IPS-15b (cell line): ENCODE data around the gene TOP3B.

Source experiments
- H3K27me3 ChIP-seq: one replicate; pipeline ENCODE4 v1.6.1; 2013; ENCODE audit warnings: low read length; ENCODE audit not compliant: control insufficient read depth, insufficient read depth
- H3K36me3 ChIP-seq: one replicate; pipeline ENCODE4 v1.6.1; 2013; ENCODE audit warnings: low read length; ENCODE audit not compliant: control insufficient read depth, insufficient read depth
- H3K4me1 ChIP-seq: one replicate; pipeline ENCODE4 v1.6.1; 2013; ENCODE audit warnings: mild to moderate bottlenecking, low read length; ENCODE audit not compliant: control insufficient read depth, insufficient read depth
- H3K4me3 ChIP-seq: one replicate; pipeline ENCODE4 v1.5.1; 2013; ENCODE audit warnings: low read depth, low read length
- H3K9ac ChIP-seq: one replicate; pipeline ENCODE4 v1.6.1; 2013; ENCODE audit warnings: low read depth, mild to moderate bottlenecking, low read length
- H3K9me3 ChIP-seq: one replicate; pipeline ENCODE4 v1.6.1; 2013; ENCODE audit warnings: mild to moderate bottlenecking, low read length; ENCODE audit not compliant: control insufficient read depth, insufficient read depth

TOP3B gene

DNA sequence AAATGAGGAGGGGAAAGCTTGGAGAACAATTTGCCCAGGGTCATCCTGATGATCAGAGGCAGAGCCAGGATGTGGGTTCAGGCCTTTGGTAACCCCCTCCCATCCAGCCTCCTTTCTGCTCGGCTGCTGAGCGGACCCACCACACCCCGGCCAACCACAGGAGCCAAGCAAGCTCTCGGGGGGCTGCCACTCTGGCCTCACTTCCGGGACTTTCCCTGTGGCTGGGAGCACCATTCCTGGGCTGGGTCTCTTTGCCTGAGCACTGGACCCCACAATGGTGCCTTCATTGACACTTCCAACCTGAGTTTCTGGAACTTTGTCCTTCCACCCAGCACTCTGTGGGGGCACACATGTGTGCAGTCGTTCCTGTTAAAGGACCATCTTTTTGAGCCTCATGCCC is 9.8 kb downstream of the TOP3B start:
- no peaks in the 10 kb centered on the region for H3K9me3 ChIP-seq
- H3K4me3 ChIP-seq: no peak overlapping the region
- no peak overlapping the region for H3K9ac ChIP-seq
- peaks cover 56% of the 10 kb centered on the region for H3K36me3 ChIP-seq
- no peaks in the 10 kb centered on the region for H3K4me1 ChIP-seq
- H3K27me3 ChIP-seq: no peaks in the 10 kb centered on the region

DNA sequence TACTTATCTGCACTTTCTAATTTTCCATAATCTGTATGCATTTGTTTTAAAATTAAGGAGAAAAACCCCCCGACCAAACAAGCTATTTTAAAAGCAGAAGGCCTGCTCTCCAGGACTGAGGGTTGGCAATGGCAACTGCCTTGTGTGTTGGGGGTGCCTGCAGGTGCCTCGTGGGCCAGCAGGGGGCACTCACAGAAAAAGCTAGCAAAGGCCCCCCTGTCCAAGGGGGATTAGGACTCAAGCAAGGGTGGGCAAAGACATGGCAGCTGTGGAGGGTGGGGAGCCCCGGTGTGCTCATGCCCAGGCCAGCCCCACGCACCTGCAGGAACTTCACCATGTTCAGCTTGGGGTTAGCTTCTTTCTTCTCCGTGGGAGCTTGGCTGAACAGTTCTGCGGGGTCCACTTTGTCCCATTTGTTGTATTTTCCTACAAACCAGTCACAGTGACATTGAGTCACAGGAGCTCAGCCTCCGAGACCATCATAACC is 10.3 kb downstream of the TOP3B start:
- Histone ChIP-seq H3K27me3 (no peaks in the 10 kb centered on the region), H3K9ac (no peak overlapping the region), H3K4me1 (no peaks in the 10 kb centered on the region), H3K36me3 (peaks cover 60% of the 10 kb centered on the region), H3K9me3 (no peaks in the 10 kb centered on the region), H3K4me3 (no peak overlapping the region)

DNA sequence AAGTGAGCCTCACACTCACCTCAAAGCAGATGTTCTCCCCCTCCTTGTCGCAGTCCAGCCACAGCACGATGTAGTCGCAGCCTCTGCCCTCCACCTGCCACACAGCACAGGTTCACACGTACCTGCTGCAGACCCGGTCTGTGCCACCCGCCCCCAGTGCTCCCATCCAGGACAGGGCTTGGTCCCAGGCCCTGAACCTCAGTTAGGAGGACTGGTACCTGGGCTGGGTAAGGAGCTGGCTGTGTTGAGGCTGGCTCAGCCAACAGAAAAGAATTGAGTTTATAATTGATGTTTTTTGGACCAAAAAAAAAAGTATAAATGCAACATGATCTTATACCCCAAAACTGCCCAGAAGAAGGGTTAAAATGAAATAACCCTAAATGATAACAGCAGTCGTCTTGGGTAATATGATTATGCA is 10.7 kb downstream of the TOP3B start:
- Histone ChIP-seq H3K4me1 (no peaks in the 10 kb centered on the region), H3K36me3 (peaks cover 65% of the 10 kb centered on the region), H3K9ac (no peak overlapping the region)

DNA sequence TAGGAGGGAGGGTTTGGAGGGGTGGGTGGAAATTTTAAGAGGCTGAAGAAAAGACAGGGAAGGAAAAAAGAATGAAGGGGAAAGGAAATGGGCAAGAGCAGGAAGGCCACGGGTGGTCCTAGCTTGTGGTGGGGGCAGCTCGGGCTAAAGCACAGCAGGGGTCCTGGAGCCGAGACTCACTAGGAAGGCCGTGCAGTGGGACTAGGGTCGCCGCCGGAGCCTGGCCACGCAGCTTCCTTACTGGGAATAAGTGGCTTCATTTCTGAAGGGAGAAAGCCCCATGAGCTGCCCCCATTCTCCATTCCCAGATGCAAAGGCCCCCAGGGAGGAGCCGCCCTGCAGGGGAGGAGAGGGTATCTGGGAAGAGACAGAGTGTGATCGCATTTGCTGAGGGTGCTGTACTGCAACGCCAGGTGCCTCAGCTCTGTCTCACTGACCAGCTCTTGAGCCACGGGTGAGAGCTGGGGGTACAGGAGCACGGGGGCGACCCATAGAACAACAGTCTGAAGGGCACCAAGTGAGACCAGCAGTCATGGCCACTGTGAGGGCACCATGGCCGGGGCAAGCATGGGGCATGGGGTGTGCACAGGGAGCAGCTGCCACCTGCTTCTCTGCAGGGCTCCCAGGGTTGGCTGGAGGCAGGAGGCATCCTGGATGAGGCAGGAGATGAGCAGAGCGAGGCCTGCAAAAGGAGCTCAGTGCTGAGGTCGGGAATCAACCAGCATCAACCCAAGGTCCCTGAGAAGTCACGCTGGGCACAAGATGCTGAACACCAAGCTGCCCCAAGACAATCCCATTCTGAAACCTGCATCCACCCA is 11.6 kb downstream of the TOP3B start:
- H3K4me3 ChIP-seq: no peak overlapping the region
- no peaks in the 10 kb centered on the region for H3K9me3 ChIP-seq
- H3K27me3 ChIP-seq: no peaks in the 10 kb centered on the region
- H3K36me3 ChIP-seq: peaks cover 69% of the 10 kb centered on the region
- no peaks in the 10 kb centered on the region for H3K4me1 ChIP-seq
- no peak overlapping the region for H3K9ac ChIP-seq

More for the DNA sequence above, 10.7 kb downstream of the TOP3B start:
- Histone ChIP-seq H3K9me3 (no peaks in the 10 kb centered on the region), H3K4me3 (no peak overlapping the region), H3K27me3 (no peaks in the 10 kb centered on the region)

DNA sequence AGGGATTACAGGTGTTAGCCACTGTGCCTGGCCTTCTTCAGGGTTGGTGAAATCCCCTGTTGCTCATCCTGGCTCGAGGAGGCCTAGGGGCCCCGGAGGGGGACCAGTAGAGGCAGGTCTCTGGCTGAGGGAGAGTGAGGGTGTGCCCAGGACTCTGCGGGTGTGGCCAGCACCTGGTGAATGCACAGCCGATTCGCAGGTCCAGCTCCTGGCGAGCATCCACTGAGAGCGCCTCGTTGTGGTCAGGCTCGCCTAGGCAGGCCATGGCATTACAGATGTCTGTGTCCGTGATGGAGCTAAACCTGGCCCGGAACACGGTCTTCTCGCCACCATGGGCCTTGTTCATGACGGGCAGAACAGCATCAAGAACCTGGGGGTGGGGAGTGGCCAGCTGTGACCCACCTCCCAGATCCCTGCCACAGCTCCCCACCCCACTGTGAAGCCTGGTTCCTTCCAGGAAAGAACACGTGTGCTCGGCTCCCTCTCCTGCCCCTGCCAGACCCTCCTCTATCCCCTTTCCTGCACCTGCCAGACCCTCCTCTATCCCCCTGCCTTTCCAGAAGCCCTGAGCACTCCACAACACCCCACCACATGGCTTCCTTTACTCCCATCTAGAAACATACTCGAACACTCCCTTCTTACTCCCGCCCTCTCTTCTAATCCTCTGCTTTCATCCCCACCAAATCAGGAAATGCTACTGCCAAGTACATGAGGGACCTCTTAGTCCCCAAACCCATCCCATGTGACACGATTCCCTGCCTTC is 12.4 kb downstream of the TOP3B start:
- Histone ChIP-seq H3K4me3 (no peak overlapping the region), H3K36me3 (peaks cover 74% of the 10 kb centered on the region), H3K4me1 (no peaks in the 10 kb centered on the region)

DNA sequence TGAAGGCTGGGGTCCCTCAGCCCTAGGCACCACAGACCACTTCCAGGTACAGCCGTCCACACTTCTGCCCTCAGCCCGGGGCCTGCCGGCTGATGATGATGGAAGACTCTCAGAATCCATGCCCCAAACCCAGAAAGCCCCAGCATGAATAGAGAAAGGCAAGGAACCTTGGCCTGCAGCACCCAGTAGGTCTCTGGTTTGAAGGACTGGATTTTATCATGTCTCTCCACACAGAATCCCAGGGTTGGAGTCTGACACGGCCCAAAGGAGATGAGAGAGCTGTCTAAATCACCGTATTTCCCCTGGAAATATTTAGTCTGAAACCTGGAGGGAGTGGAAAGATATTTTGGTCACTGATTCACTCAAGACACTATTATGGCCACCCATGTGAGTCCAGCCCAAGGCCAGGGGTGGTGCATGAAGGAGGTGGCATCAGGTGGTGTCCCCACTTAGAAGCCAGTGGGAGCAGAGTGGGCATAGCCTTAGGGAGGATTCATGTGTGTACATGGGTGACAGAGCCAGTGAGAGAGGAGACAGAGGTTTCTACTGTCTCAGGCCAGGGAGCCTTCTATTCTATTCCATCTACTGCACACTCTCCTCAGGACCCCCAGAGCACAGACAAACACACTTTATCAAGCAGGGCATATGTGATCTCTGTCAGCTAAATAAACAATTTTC is 14.0 kb downstream of the TOP3B start:
- Histone ChIP-seq H3K9ac (no peak overlapping the region), H3K4me1 (no peaks in the 10 kb centered on the region), H3K4me3 (no peak overlapping the region), H3K9me3 (no peaks in the 10 kb centered on the region), H3K27me3 (no peaks in the 10 kb centered on the region), H3K36me3 (peaks cover 75% of the 10 kb centered on the region)

More for the DNA sequence above, 12.4 kb downstream of the TOP3B start:
- Histone ChIP-seq H3K9me3 (no peaks in the 10 kb centered on the region), H3K9ac (no peak overlapping the region), H3K27me3 (no peaks in the 10 kb centered on the region)

DNA sequence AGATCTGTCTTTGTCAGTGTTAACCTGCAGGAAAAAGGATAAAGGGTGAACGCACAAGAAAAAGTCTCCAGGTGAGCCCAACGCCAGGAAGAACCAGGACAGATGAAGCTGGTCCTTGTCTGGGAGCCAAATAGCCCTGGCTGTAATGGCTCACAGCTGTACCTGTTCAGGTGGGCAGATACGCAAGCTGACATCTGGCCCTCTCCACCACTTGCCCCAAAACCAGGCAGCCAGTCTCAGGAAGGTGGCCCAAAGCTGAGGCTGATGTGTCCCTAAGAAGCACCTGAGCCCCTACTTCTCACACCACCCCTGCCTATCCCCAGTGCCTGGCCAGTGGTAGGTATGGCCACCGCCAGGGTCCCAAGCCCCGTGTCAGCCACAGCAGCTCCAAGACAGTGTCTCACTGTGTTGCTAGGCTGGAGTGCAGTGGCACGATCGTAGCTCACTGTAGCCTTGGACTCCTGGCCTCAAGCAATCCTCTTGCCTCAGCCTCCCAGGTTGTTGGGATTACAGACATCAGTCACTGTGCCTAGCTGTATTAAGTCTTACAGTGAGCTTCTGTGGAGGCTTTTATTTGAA is 14.8 kb downstream of the TOP3B start:
- Histone ChIP-seq H3K9ac (no peak overlapping the region), H3K27me3 (no peaks in the 10 kb centered on the region), H3K4me1 (no peaks in the 10 kb centered on the region), H3K4me3 (no peak overlapping the region), H3K9me3 (no peaks in the 10 kb centered on the region), H3K36me3 (peaks cover 73% of the 10 kb centered on the region)

DNA sequence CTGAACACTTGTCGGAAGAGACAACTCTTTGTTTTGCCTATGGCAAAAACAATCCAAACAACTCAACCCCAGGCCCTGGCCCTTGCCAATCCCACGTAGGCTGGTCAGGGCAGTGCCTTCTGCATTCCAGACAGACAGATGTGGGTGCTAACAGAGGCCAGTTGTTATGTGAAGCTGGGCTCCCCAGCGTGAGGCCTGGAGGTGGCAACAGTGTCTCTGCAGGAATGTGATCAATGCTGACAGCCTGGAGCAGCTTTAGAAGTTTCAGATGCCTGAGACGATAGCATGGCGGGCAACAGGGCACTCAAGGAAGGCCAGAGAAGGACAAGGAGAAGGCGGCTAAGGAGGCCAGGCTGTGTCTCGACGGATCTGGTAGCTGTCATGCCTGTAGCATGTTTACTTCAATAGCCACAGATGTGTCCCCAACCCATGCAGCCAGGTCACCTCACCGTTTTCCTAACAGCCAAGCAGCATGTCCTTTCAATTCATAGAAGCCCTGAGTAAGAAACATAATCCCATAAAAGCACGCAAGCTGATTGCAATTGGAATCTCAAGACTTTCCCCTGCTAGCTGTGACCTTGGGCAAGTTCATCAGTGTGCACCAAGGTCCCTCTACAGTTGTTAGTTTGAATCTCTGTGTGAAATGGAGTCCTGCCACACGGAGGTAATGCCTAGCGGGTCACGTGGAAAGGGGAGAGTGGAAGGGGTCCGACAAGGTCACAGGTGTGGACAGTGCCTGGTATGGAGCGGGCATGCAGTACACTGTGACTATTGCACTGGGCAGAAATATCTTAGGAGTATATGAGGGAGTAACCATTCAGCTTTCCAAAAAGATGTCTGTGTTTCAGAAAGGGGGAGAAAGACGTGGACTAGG is 15.7 kb downstream of the TOP3B start:
- Histone ChIP-seq H3K9ac (no peak overlapping the region), H3K36me3 (peaks cover 82% of the 10 kb centered on the region), H3K4me3 (no peak overlapping the region), H3K4me1 (no peaks in the 10 kb centered on the region), H3K9me3 (no peaks in the 10 kb centered on the region), H3K27me3 (no peaks in the 10 kb centered on the region)

DNA sequence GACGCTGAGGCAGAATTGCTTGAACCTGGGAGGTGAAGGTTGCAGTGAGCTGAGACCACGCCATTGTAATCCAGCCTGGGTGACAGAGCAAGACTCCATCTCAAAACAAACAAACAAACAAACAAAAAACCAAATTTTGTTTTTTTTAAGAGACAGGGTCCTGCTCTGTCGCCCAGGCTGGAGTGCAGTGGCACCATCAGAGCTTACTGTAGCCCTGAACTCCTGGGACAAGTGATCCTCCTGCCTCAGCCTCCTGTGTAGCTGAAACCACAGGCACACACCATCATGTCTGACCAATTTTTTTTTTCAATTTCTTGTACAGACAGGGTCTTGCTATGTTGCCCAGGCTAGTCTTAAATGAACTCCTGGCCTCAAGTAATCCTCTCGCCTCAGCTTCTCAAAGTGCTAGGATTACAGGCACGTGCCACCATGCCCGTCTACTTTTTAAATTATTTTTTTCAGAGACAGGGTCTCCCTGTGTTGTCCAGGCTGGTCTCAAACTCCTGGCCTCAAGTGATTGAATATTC is 16.8 kb downstream of the TOP3B start:
- no peak overlapping the region for H3K4me3 ChIP-seq
- no peaks in the 10 kb centered on the region for H3K27me3 ChIP-seq
- H3K36me3 ChIP-seq: peaks cover 82% of the 10 kb centered on the region
- no peaks in the 10 kb centered on the region for H3K9me3 ChIP-seq
- H3K9ac ChIP-seq: no peak overlapping the region
- H3K4me1 ChIP-seq: no peaks in the 10 kb centered on the region

DNA sequence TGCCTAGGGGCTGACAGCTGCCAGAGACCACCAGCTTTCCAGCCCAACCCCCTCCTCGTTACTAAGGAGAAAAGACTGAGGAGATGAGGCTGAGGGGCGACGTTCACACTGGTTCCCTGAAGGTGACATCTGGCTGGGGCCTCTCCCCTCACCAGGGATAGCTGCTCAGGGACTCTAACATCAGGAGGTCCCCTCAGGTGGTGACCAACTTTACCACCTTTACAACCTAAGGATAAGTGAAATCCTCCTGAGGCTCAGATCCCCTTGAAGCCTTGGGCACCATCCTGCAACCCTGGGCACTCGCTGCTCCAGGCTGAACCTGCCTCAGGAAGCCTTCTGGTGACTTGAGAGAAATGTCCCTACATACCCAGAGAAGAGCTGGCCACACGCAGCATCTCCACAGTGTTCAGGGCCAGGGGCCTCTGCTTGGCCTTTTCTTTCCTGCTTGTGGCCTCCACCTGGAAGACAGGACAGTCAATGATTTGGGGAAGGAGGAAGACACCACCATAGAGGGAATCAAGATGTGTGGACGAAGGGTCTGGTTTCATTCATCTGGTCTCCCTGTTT is 17.6 kb downstream of the TOP3B start:
- no peaks in the 10 kb centered on the region for H3K9me3 ChIP-seq
- no peaks in the 10 kb centered on the region for H3K27me3 ChIP-seq
- H3K4me3 ChIP-seq: no peak overlapping the region
- H3K4me1 ChIP-seq: no peaks in the 10 kb centered on the region
- H3K9ac ChIP-seq: no peak overlapping the region
- peaks cover 75% of the 10 kb centered on the region for H3K36me3 ChIP-seq
